HG03520 (cell line): ENCODE measurements around the gene RABL3.
"Not testable (repeated sequence)": the region's sequence is repeated elsewhere in the genome, so short reads cannot be mapped to it uniquely, and the experiment has no call there.

ENCODE experiments used
- ATAC-seq: cut with Tn5 transposase; IDR thresholded peaks from one replicate; pipeline ENCODE4 v1.9.1; 2021; ENCODE audit warnings: mild to moderate bottlenecking, moderate library complexity; ENCODE audit not compliant: unreplicated experiment

The RABL3 gene

GRCh38 chr3:120742198-120742848 is at the start of gene RABL3, which contains the start of gene GTF2E1:
Gene RABL3, minus strand, starts transcription at chr3:120742516. Its CDS starts 9 bp downstream, at chr3:120742507.
Gene GTF2E1, plus strand, starts transcription at chr3:120742744. Its CDS starts 7,809 bp downstream, at chr3:120750553.
- ATAC-seq, result peak; percentile 99

- no peak for ATAC-seq
These were observed 49.6 kb upstream of the RABL3 start for GRCh38 chr3:120791913-120792312.

GRCh38 chr3:120791010-120791409 is 48.7 kb upstream of the RABL3 start:
- ATAC-seq, result no peak

GRCh38 chr3:120785832-120786231 is 43.5 kb upstream of the RABL3 start:
- ATAC-seq, result peak; percentile 54

- peak; percentile 95 for ATAC-seq
These were observed 38.7 kb upstream of the RABL3 start for GRCh38 chr3:120780977-120781376.

- ATAC-seq, result no peak
These were observed 36.5 kb upstream of the RABL3 start for GRCh38 chr3:120778776-120779175.

GRCh38 chr3:120775411-120775810 is 33.1 kb upstream of the RABL3 start:
- ATAC-seq, result no peak

- peak; percentile 91 for ATAC-seq
These were observed 31.6 kb upstream of the RABL3 start for GRCh38 chr3:120773932-120774331.

- ATAC-seq, result no peak
These were observed 29.8 kb upstream of the RABL3 start for GRCh38 chr3:120772081-120772480.

GRCh38 chr3:120770891-120771290 is 28.6 kb upstream of the RABL3 start:
- no peak for ATAC-seq

- no peak for ATAC-seq
These were observed 27.1 kb upstream of the RABL3 start for GRCh38 chr3:120769436-120769835.

- no peak for ATAC-seq
These were observed 24.8 kb upstream of the RABL3 start for GRCh38 chr3:120767106-120767505.

- no peak for ATAC-seq
These were observed 24.3 kb upstream of the RABL3 start for GRCh38 chr3:120766576-120766975.

- ATAC-seq, result peak; percentile 46
These were observed 23.6 kb upstream of the RABL3 start for GRCh38 chr3:120765830-120766493.

GRCh38 chr3:120764206-120764605 is 21.9 kb upstream of the RABL3 start:
- no peak for ATAC-seq

GRCh38 chr3:120763601-120764000 is 21.3 kb upstream of the RABL3 start:
- ATAC-seq, result peak; percentile 88

- ATAC-seq, result no peak
These were observed 20.3 kb upstream of the RABL3 start for GRCh38 chr3:120762615-120763014.

GRCh38 chr3:120758551-120758950 is 16.2 kb upstream of the RABL3 start:
- ATAC-seq, result not testable (repeated sequence)

GRCh38 chr3:120756061-120756460 is 13.7 kb upstream of the RABL3 start:
- no peak for ATAC-seq

- no peak for ATAC-seq
These were observed 11.5 kb upstream of the RABL3 start for GRCh38 chr3:120753810-120754209.

GRCh38 chr3:120752865-120753264 is 10.5 kb upstream of the RABL3 start:
- ATAC-seq, result no peak

GRCh38 chr3:120752230-120752629 is 9.9 kb upstream of the RABL3 start:
- ATAC-seq, result no peak
